ENCODE results near the gene CYP46A1.
A peak's percentile ranks its signal among the peaks of the same experiment; 100 is the strongest.

Gene CYP46A1

GRCh38 chr14:99736603-99737371, 52.7 kb downstream of the CYP46A1 start:
- peak in 3 of 10 donors; percentile 17 to 65 (median 52) for DNase-seq

GRCh38 chr14:99737451-99737951, 53.4 kb downstream of the CYP46A1 start:
- intact Hi-C loops (cut with DNase I), result loop anchor here (5.0 kb wide), 1 partner anchor 55 kb away; the partner anchor contains the start of gene EML1
- peak in 6 of 10 donors; percentile 35 to 91 (median 66) for DNase-seq

More at GRCh38 chr14:99736603-99737371, 52.7 kb downstream of the CYP46A1 start:
- intact Hi-C loops (cut with DNase I), result loop anchor here (5.0 kb wide), 1 partner anchor 56 kb away; the partner anchor contains the start of gene EML1

- peak in 3 of 10 donors; percentile 68 to 80 (median 69) for DNase-seq
- intact Hi-C loops (cut with DNase I), result loop anchor here (5.0 kb wide), 1 partner anchor 54 kb away; the partner anchor contains the start of gene EML1
Observed at GRCh38 chr14:99737956-99738667, 54.0 kb downstream of the CYP46A1 start.

GRCh38 chr14:99740411-99740810, 56.3 kb downstream of the CYP46A1 start:
- intact Hi-C loops (cut with DNase I), result no loop called here
- DNase-seq, result no peak

GRCh38 chr14:99741227-99741976, 57.3 kb downstream of the CYP46A1 start:
- peak in 3 of 10 donors; percentile 44 to 76 (median 57) for DNase-seq
- intact Hi-C loops (cut with DNase I), result no loop called here

GRCh38 chr14:99742074-99742473, 58.0 kb downstream of the CYP46A1 start:
- intact Hi-C loops (cut with DNase I), result no loop called here
- peak in 2 of 10 donors; percentile 28 to 57 for DNase-seq

GRCh38 chr14:99742509-99743487, 58.7 kb downstream of the CYP46A1 start:
- peak in 2 of 10 donors; percentile 63 to 72 for DNase-seq
- intact Hi-C loops (cut with DNase I), result no loop called here

- intact Hi-C loops (cut with DNase I), result no loop called here
- peak in 1 of 10 donors; percentile 53 for DNase-seq
Observed at GRCh38 chr14:99744199-99744872, 60.2 kb downstream of the CYP46A1 start.

- intact Hi-C loops (cut with DNase I), result no loop called here
- DNase-seq, result no peak
Observed at GRCh38 chr14:99744873-99745224, 60.8 kb downstream of the CYP46A1 start.

- intact Hi-C loops (cut with DNase I), result no loop called here
- peak in 1 of 10 donors; percentile 39 for DNase-seq
Observed at GRCh38 chr14:99745307-99745951, 61.3 kb downstream of the CYP46A1 start.

GRCh38 chr14:99747167-99747566, 63.1 kb downstream of the CYP46A1 start:
- intact Hi-C loops (cut with DNase I), result no loop called here
- peak in 3 of 10 donors; percentile 49 to 63 (median 62) for DNase-seq

- DNase-seq, result peak in 3 of 10 donors; percentile 45 to 70 (median 51)
- intact Hi-C loops (cut with DNase I), result no loop called here
Observed at GRCh38 chr14:99747582-99748330, 63.7 kb downstream of the CYP46A1 start.

- no peak for DNase-seq
- intact Hi-C loops (cut with DNase I), result no loop called here
Observed at GRCh38 chr14:99748529-99748928, 64.4 kb downstream of the CYP46A1 start.

- intact Hi-C loops (cut with DNase I), result no loop called here
- DNase-seq, result peak in 2 of 10 donors; percentile 32 to 41
Observed at GRCh38 chr14:99749142-99749541, 65.0 kb downstream of the CYP46A1 start.

GRCh38 chr14:99749763-99750715, 65.9 kb downstream of the CYP46A1 start:
- peak in 3 of 10 donors; percentile 62 to 80 (median 72) for DNase-seq
- intact Hi-C loops (cut with DNase I), result no loop called here

GRCh38 chr14:99750746-99751450, 66.8 kb downstream of the CYP46A1 start:
- intact Hi-C loops (cut with DNase I), result no loop called here
- peak in 3 of 10 donors; percentile 33 to 70 (median 57) for DNase-seq
